ENCODE results near the gene TP53BP2.

DNA sequence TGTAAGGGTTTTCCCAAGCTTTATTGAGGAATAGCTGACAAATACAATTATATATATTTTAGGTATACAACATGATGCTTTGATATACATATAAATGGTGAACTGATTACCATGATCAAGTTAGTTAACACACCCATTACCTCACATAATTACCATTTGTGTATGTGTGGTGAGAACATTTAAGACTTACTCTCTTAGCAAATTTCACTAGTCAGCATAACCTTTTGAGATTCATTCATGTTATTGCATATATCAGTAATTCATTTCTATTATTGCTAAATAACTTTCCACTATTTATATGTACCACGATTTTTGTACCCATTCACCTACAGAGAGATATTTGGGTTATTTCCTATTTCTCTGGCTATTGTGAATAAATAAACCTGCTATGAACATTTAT is 16.2 kb upstream of the TP53BP2 start:
- TF ChIP-seq POLR2A (IDR thresholded peaks at IDR 0.05) = no peak
- TF ChIP-seq, protein P1, sequence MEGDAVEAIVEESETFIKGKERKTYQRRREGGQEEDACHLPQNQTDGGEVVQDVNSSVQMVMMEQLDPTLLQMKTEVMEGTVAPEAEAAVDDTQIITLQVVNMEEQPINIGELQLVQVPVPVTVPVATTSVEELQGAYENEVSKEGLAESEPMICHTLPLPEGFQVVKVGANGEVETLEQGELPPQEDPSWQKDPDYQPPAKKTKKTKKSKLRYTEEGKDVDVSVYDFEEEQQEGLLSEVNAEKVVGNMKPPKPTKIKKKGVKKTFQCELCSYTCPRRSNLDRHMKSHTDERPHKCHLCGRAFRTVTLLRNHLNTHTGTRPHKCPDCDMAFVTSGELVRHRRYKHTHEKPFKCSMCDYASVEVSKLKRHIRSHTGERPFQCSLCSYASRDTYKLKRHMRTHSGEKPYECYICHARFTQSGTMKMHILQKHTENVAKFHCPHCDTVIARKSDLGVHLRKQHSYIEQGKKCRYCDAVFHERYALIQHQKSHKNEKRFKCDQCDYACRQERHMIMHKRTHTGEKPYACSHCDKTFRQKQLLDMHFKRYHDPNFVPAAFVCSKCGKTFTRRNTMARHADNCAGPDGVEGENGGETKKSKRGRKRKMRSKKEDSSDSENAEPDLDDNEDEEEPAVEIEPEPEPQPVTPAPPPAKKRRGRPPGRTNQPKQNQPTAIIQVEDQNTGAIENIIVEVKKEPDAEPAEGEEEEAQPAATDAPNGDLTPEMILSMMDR (IDR thresholded peaks at IDR 0.05) = no peak
